Activated gamma-delta T cell (primary cell): ENCODE measurements around the gene DENND2A.
"Not testable (repeated sequence)": the region's sequence is repeated elsewhere in the genome, so short reads cannot be mapped to it uniquely, and the experiment has no call there.

Experiments used
- DNase-seq: peaks from one replicate; lab custom pipeline; 2025; lab: John Stamatoyannopoulos, UW

DENND2A gene

GRCh38 chr7:140506788-140507464, 133.7 kb downstream of the DENND2A start:
- DNase-seq, result no peak

- no peak for DNase-seq
Measured at GRCh38 chr7:140501966-140502365, 138.6 kb downstream of the DENND2A start.

GRCh38 chr7:140497807-140498206, 142.8 kb downstream of the DENND2A start:
- DNase-seq, result not testable (repeated sequence)

GRCh38 chr7:140497241-140497769, 143.3 kb downstream of the DENND2A start:
- no peak for DNase-seq

GRCh38 chr7:140495514-140496097, 145.0 kb downstream of the DENND2A start:
- no peak for DNase-seq

- DNase-seq, result no peak
Measured at GRCh38 chr7:140494867-140495266, 145.7 kb downstream of the DENND2A start.

GRCh38 chr7:140489026-140489359, 151.6 kb downstream of the DENND2A start:
- no peak for DNase-seq

- no peak for DNase-seq
Measured at GRCh38 chr7:140485500-140486265, 154.9 kb downstream of the DENND2A start.

- no peak for DNase-seq
Measured at GRCh38 chr7:140484951-140485499, 155.6 kb downstream of the DENND2A start.

- DNase-seq, result no peak
Measured at GRCh38 chr7:140484479-140484878, 156.1 kb downstream of the DENND2A start.

- DNase-seq, result no peak
Measured at GRCh38 chr7:140479739-140480084, 160.9 kb downstream of the DENND2A start.

GRCh38 chr7:140479062-140479738, 161.4 kb downstream of the DENND2A start, which contains the start of gene MKRN1:
Gene MKRN1 (minus strand): TSS chr7:140479505. CDS start chr7:140479344, 161 bp downstream.
- DNase-seq, result peak; percentile 78

- DNase-seq, result no peak
Measured at GRCh38 chr7:140478246-140479061, 162.2 kb downstream of the DENND2A start.

GRCh38 chr7:140476698-140477261, 163.8 kb downstream of the DENND2A start:
- no peak for DNase-seq

GRCh38 chr7:140475747-140476333, 164.8 kb downstream of the DENND2A start:
- no peak for DNase-seq
